Smooth muscle cell (in vitro differentiated cells): ENCODE data around the gene C22orf15. TPM values are rescaled to one million over a fixed set of nuclear protein-coding genes. Genes with fewer than 3 reads are reported as not detected.

Experiments used
- DNase-seq: peaks from one replicate; lab custom pipeline; 2025; ENCODE audit not compliant: unreplicated experiment; lab: John Stamatoyannopoulos, UW
- H2AFZ ChIP-seq: fragments of 200-600 bp; sonication (generic); 2 replicates; pipeline ENCODE4 v1.6.0; 2016; ENCODE audit warnings: antibody characterized with exemption, low read depth, mild to moderate bottlenecking
- H3F3A ChIP-seq: fragments of 200-600 bp; sonication (generic); 2 replicates; pipeline ENCODE4 v1.6.0; 2017; ENCODE audit warnings: antibody characterized with exemption, low read depth
- H3K27ac ChIP-seq: fragments of 200-600 bp; sonication (generic); 2 replicates; pipeline ENCODE4 v1.5.1; 2016; ENCODE audit warnings: low read depth, mild to moderate bottlenecking
- H3K27me3 ChIP-seq: fragments of 200-600 bp; sonication (generic); 2 replicates; pipeline ENCODE4 v1.6.1; 2016; ENCODE audit warnings: low read depth, mild to moderate bottlenecking
- H3K36me3 ChIP-seq: fragments of 200-600 bp; sonication (generic); 2 replicates; pipeline ENCODE4 v1.5.1; 2016; ENCODE audit warnings: low read depth
- H3K4me1 ChIP-seq: fragments of 200-600 bp; sonication (generic); 2 replicates; pipeline ENCODE4 v1.5.1; 2016; ENCODE audit warnings: low read depth
- H3K4me2 ChIP-seq: fragments of 200-600 bp; sonication (generic); 2 replicates; pipeline ENCODE4 v1.6.0; 2016; ENCODE audit warnings: mild to moderate bottlenecking
- H3K4me3 ChIP-seq: fragments of 200-600 bp; sonication (generic); 2 replicates; pipeline ENCODE4 v1.5.1; 2016; ENCODE audit warnings: mild to moderate bottlenecking
- H3K79me2 ChIP-seq: fragments of 200-600 bp; sonication (generic); 2 replicates; pipeline ENCODE4 v1.6.0; 2016; ENCODE audit warnings: low read depth, mild to moderate bottlenecking
- H3K9ac ChIP-seq: fragments of 200-600 bp; sonication (generic); 2 replicates; pipeline ENCODE4 v1.6.0; 2016; ENCODE audit warnings: low read depth
- H3K9me3 ChIP-seq: fragments of 200-600 bp; sonication (generic); replicated peaks from 2 replicates; pipeline ENCODE4 v1.5.1; 2016; ENCODE audit warnings: low read depth
- H4K20me1 ChIP-seq: fragments of 200-600 bp; sonication (generic); 2 replicates; pipeline ENCODE4 v1.6.0; 2016; ENCODE audit warnings: low read depth
- WGBS: methylation state at CpG from one replicate; pipeline ENCODE4 v1.1.7; 2016; ENCODE audit warnings: low lambda C conversion rate; 5-methylcytosine and 5-hydroxymethylcytosine counted together
- polyA plus RNA-seq: library from polyadenylated mRNA; unstranded; fragments of >200 nt; fragmentation: Nextera tagmentation; extraction: Ambion mirVana; gene quantifications from 2 replicates; pipeline ENCODE4 v1.2.1, GENCODE V29; 2016
- total RNA-seq: library from RNA; depleted of rRNA; stranded (reverse); fragments of >200 nt; gene quantifications from 2 replicates; pipeline ENCODE4 v1.2.3, GENCODE V29; 2014
- TF ChIP-seq, protein P1 (sequence below): fragments of 200-600 bp; sonication (generic); IDR thresholded peaks from 2 replicates; pipeline ENCODE4 v1.5.1; 2017; ENCODE audit warnings: borderline replicate concordance, mild to moderate bottlenecking, antibody characterized with exemption; ENCODE audit not compliant: insufficient read depth, poor library complexity, severe bottlenecking

C22orf15 gene
- total and polyA plus RNA-seq, 2 experiments from 2014 or later, result 1.5 TPM; not detected in 1

DNA sequence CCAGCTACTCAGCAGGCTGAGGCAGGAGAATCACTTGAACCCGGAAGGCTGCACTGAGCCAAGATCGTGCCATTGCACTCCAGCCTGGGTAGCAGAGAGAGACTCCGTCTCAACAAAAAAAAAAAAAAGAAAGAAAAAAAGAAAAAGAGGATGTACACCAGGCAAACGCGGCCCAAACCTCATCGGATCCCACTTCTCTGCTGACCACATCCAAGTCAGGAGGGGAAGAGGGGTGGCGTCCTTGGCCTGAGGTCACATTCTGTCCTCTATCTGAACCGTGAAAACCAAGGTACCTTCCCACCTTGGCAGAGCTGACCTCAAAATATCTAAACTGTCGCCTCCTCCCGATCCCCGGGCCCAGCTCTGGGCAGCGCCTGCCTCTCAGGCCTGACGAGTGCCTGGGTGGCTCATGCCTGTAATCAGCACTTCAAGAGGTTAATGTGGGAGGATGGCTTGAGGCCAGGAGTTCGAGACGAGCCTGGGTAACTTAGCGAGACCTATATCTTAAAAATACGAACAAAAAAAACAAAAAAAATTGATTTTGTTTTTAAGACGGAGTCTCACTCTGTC lies 46.9 kb upstream of the C22orf15 start:
- Histone ChIP-seq H3K36me3 (no peaks in the 10 kb centered on the region), H3K27ac (no peak overlapping the region), H3K79me2 (peaks cover 11% of the 10 kb centered on the region), H3K27me3 (no peaks in the 10 kb centered on the region), H3F3A (no peaks in the 10 kb centered on the region), H3K9me3 (no peaks in the 10 kb centered on the region), H3K9ac (no peak overlapping the region), H3K4me1 (peaks cover 4% of the 10 kb centered on the region), H4K20me1 (no peaks in the 10 kb centered on the region), H2AFZ (no peak overlapping the region), H3K4me2 (peak overlapping the region; percentile 97), H3K4me3 (peak overlapping the region; percentile 88)
- TF ChIP-seq, protein P1, sequence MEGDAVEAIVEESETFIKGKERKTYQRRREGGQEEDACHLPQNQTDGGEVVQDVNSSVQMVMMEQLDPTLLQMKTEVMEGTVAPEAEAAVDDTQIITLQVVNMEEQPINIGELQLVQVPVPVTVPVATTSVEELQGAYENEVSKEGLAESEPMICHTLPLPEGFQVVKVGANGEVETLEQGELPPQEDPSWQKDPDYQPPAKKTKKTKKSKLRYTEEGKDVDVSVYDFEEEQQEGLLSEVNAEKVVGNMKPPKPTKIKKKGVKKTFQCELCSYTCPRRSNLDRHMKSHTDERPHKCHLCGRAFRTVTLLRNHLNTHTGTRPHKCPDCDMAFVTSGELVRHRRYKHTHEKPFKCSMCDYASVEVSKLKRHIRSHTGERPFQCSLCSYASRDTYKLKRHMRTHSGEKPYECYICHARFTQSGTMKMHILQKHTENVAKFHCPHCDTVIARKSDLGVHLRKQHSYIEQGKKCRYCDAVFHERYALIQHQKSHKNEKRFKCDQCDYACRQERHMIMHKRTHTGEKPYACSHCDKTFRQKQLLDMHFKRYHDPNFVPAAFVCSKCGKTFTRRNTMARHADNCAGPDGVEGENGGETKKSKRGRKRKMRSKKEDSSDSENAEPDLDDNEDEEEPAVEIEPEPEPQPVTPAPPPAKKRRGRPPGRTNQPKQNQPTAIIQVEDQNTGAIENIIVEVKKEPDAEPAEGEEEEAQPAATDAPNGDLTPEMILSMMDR, result no peak
- no peak for DNase-seq
- 89% methylated on average over 18 of the region's 18 CpGs for WGBS

DNA sequence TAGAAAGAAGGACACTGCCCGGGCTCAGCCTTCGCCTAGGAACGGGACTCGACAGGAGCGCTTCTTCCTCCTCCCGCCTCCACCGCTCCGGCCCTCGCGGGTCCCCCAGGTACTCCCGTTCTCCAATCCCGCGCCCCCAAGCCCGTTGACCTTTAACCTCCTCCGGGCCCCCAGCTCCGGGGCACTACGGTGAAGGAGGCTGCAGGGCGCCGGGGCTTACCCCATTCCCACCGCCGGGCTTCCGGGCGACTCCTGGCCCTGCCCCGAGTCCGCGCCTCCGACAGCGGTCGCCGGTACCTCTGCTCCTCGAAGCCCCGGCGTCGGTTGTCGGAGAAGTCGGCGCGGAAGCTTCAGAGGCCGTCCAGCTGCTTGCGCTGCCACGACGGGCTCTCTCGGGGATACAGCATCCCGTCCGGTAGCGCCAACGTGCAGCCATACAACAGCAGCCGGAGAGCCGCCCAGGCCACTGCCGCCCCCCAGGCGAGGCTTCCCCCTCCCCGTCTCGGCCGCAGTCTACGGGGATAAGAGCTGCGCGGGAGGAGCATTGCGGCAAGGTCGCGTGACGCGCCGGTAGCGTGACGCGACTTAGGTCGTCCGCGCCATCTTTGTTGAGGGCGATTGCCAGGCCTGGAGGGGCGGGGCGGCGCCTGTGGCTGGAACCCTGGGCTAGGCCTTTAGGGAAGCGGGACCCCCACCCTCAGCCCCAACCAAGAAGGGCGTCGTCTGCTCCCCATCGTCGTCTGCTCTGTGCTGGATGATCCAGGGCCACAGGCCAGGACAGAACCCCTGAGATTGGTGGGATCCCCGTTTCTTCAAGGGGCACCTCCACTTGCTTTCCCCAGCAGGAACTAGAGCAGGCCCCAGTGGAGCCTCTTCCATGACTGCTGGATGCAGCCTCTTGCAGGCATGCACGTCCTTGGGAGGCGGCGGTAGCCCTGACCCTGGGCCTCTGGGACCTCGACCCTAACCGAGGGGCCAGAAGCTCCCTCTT lies 45.7 kb upstream of the C22orf15 start:
- DNase-seq, result peak; percentile 39
- H4K20me1 ChIP-seq, result no peaks in the 10 kb centered on the region
- TF ChIP-seq, protein P1, result no peak
- peaks cover 4% of the 10 kb centered on the region for H3K4me1 ChIP-seq
- H3K4me2 ChIP-seq, result peak overlapping the region; percentile 97
- 5% methylated on average over 84 of the region's 84 CpGs for WGBS
- no peaks in the 10 kb centered on the region for H3K36me3 ChIP-seq
- H3F3A ChIP-seq, result no peaks in the 10 kb centered on the region
- H2AFZ ChIP-seq, result peak overlapping the region; percentile 98
- peak overlapping the region; percentile 88 for H3K4me3 ChIP-seq
- no peaks in the 10 kb centered on the region for H3K9me3 ChIP-seq
- no peaks in the 10 kb centered on the region for H3K27me3 ChIP-seq
- peak overlapping the region; percentile 81 for H3K9ac ChIP-seq
- H3K79me2 ChIP-seq, result peaks cover 11% of the 10 kb centered on the region
- no peak overlapping the region for H3K27ac ChIP-seq

- TF ChIP-seq, protein P1, result no peak
- no peak for DNase-seq
These were observed 44.2 kb upstream of the C22orf15 start for GRCh38 chr22:23718371-23719165.

More at GRCh38 chr22:23718371-23719165, 44.2 kb upstream of the C22orf15 start:
- H3K79me2 ChIP-seq, result peaks cover 11% of the 10 kb centered on the region
- H2AFZ ChIP-seq, result no peak overlapping the region
- no peak overlapping the region for H3K27ac ChIP-seq
- peaks cover 4% of the 10 kb centered on the region for H3K4me1 ChIP-seq
- no peaks in the 10 kb centered on the region for H3K9me3 ChIP-seq
- H3F3A ChIP-seq, result no peaks in the 10 kb centered on the region
- whole genome bisulfite sequencing, result 96% methylated on average over 17 of the region's 17 CpGs
- H3K36me3 ChIP-seq, result no peaks in the 10 kb centered on the region
- H3K9ac ChIP-seq, result no peak overlapping the region
- no peak overlapping the region for H3K4me3 ChIP-seq
- H4K20me1 ChIP-seq, result no peaks in the 10 kb centered on the region
- H3K4me2 ChIP-seq, result no peak overlapping the region
- H3K27me3 ChIP-seq, result no peaks in the 10 kb centered on the region
